ENCODE results near the gene LTBP1.

DNA sequence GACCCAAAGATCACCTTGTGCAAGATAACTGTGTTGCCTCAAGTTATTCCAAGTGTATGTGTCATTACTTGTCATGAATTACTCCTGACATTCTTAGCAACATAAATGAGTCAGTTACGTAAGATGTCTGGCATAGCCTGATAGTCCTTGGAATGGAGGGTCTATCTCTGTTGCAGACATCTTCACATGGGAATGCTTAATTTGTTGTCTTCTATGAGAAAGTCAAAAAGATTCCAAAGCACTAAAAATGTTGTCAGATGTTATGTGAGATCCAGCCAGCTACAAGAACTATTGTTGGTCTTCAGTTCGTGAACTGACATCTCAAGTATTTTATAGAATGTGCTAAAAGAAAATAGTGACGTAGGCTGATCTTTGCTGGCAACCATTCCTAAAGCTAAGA lies 351.5 kb downstream of the LTBP1 start:
- TF ChIP-seq, protein P1, sequence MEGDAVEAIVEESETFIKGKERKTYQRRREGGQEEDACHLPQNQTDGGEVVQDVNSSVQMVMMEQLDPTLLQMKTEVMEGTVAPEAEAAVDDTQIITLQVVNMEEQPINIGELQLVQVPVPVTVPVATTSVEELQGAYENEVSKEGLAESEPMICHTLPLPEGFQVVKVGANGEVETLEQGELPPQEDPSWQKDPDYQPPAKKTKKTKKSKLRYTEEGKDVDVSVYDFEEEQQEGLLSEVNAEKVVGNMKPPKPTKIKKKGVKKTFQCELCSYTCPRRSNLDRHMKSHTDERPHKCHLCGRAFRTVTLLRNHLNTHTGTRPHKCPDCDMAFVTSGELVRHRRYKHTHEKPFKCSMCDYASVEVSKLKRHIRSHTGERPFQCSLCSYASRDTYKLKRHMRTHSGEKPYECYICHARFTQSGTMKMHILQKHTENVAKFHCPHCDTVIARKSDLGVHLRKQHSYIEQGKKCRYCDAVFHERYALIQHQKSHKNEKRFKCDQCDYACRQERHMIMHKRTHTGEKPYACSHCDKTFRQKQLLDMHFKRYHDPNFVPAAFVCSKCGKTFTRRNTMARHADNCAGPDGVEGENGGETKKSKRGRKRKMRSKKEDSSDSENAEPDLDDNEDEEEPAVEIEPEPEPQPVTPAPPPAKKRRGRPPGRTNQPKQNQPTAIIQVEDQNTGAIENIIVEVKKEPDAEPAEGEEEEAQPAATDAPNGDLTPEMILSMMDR (IDR thresholded peaks at IDR 0.05), result no peak
- no peak for TF ChIP-seq JUN (IDR thresholded peaks at IDR 0.05)
- TF ChIP-seq RAD21 (conservative IDR thresholded peaks at IDR 0.05 in 1 of 2, IDR thresholded peaks at IDR 0.05 in 1 of 2), result no peak
- no peak for TF ChIP-seq RFX5 (IDR thresholded peaks at IDR 0.05)
- TF ChIP-seq, protein P2, sequence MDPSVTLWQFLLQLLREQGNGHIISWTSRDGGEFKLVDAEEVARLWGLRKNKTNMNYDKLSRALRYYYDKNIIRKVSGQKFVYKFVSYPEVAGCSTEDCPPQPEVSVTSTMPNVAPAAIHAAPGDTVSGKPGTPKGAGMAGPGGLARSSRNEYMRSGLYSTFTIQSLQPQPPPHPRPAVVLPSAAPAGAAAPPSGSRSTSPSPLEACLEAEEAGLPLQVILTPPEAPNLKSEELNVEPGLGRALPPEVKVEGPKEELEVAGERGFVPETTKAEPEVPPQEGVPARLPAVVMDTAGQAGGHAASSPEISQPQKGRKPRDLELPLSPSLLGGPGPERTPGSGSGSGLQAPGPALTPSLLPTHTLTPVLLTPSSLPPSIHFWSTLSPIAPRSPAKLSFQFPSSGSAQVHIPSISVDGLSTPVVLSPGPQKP (IDR thresholded peaks at IDR 0.05; ENCODE audit: low read depth, low read length), result no peak
